T-helper 1 cell treated with Interleukin-12 subunit alpha and Interleukin-12 subunit beta and Interleukin-4 antibody, amounts not matched to agents 30 ng/mL and 1 ng/mL, for 36 hours (primary cell): ENCODE data around the gene LZTS3. TPM values are rescaled to one million over a fixed set of nuclear protein-coding genes. Genes with fewer than 3 reads are reported as not detected.
"Not testable (repeated sequence)": the region's sequence is repeated elsewhere in the genome, so short reads cannot be mapped to it uniquely, and the experiment has no call there.

Source experiments
- intact Hi-C: fragments of 100-400 bp; cut with micrococcal nuclease; formaldehyde crosslinking; loops from one replicate; pipeline ENCODE4 v1.15.1; 2024
- total RNA-seq: library from RNA; stranded (reverse); gene quantifications from 2 replicates; pipeline ENCODE4 v1.2.3, GENCODE V29; 2022

Gene LZTS3
- total RNA-seq, 1 donor from 2014 or later: 0.69 TPM

DNA sequence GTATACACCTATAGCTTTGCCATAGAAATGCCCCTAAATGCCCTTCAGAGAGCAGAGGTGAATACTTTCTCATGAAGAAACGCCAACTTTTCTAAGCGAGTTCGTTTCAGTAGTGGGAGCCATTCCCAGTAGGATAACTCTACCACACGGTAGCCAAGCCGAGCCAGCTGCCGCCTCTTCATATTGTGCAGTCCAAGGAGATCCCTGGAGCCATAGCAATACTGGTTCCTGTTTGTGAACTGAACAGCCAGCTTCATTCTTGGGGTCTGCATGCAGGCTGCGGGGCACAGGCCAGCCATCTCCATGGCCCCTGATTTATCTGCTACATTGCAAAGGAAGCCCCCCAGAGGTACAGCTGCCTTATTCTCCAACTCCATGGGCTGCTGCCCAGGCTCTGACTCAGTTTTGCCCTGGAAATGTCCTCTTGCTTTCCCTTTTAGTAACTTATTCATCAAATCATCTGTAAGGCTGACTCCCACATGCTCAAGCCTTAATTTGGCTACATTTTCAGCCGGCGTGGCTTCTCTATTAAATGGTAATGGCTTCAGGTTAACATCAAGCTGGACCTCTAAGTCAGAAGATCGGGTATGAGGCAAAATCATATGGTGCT is 26.5 kb downstream of the LZTS3 start:
- intact Hi-C loops: no loop called here

DNA sequence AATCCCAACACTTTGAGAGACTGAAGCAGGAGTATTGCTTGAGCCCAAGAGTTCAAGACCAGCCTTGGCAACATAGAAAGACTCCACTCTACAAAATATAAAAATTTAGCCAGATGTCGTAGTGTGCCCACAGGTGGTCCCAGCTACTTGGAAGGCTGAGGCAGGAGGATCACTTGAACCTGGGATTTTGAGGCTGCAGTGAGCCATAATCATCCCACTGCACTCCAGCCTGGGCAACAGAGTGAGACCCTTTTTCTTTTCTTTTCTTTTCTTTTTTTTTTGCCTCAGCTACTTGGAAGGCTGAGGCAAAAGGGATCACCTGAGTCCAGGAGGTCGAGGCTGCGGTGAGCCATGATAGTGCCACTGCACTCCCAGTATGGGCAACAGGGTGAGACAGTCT is 31.6 kb downstream of the LZTS3 start:
- intact Hi-C loops: no loop called here

DNA sequence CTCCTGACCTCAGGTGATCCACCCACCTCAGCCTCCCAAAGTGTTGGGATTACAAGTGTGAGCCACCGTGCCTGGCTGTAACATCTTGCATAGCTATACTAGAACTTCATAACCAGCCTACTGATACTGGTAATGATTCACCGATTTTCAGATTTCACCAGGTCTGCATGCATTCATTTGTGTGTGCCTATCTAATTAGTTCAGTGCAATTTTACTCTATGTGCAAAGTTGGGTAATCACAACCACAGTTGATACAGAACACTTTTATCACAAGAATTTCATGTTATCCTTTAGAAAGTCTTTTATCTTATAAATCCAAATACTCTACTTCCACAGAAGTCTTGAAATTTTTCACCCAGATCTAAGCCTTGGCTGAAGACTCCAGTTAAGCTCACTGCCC is 35.9 kb downstream of the LZTS3 start:
- intact Hi-C loops: no loop called here

DNA sequence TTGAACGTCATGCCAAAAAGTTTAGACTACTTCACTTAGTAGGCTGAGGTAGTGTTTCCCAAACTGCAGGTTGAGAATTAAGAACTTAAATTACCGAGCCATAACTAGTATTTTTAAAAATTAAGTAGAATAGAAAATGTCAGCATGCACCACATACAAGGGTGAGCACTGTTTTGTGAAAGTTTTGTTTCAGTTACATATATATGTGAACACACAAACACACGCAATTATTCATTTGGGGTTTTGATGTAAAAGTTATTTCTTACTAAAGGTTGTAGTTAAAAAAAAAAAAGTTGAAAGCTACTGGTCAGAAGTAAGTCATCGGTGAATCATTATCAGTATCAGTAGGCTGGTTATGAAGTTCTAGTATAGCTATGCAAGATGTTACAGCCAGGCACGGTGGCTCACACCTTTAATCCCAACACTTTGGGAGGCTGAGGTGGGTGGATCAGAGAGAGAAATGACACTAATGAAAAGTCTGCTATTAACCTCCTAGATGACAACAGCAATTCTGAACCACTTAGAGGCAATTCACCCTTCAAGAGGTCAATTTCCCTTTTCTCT is 37.8 kb downstream of the LZTS3 start:
- intact Hi-C loops: no loop called here

DNA sequence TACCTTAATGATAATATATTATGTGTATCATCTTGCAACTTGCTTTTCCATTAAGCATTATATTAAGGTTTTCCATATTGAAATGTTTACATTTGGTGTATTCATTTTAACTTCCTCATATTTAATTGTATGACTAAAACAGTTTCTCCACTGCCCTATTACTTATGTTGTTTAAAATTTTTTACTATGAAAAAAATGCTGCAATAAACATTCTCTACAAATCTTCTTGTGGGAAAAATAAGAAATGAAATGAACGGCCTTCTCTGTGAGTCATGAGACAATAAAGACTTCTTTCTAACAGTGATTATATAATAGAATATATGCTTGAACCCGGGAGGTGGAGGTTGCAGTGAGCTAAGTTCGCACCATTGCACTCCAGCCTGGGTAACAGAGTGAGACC is 39.2 kb downstream of the LZTS3 start:
- intact Hi-C loops: no loop called here

DNA sequence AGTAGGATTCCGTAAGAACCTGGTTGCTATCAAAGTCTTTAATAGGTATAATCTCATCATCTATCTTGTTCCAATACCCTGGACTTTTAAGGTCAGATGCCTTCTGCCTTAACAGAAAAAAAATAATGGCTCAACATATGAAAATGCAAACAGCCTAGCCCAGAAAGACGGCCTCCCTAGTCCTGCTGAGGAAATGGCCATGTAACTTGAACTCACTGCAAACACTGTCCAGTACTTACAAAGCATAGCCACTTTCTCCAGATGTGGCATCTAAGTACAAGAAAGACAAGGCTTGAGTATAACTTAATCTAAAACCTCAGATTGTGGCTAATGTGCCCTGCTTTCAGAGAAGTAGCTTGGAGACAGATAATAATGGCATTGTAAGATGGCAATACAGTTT is 40.2 kb downstream of the LZTS3 start:
- intact Hi-C loops: no loop called here

DNA sequence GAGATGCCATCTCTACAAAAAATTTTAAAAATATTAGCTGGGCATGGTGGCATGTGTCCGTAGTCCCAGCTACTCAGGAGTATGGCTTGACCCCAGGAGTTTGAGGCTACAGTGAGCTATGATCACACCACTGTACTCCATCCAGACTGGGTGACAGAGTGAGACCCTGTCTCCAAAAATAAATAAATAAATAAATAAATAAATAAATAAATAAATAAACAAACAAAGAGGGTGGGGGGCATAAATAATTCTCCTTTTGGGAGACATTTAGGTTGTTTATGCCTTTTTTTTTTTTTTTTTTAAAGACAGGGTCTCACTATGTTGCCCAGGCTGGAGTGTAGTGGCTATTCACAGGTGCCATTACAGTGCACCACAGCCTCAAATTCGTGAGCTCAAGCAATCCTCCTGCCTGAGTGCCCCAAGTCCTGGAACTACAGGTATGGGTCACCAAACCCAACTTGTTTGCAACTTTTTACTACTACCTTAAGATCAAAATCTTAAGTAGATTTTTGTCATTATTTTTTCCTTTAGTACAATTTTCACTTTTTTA is 43.2 kb downstream of the LZTS3 start:
- intact Hi-C loops: no loop called here

DNA sequence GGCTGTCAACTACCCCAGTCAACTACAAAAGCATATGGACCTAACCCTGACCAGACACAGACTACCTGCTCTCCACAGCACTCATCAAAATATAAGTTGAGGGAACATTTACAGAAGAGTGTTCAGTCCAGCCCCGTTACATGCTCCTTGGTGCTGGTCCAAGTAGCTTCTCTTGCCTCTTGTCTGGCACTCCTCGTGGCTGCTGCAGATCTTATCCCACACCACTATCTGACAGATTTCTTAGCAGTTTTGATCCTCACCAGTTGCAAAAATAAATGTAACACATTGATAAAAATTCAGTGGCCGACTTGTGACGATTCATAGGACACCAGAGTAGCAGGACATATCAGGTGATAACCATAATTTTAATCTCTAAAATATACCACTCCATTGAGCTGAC is 44.3 kb downstream of the LZTS3 start:
- intact Hi-C loops: no loop called here

DNA sequence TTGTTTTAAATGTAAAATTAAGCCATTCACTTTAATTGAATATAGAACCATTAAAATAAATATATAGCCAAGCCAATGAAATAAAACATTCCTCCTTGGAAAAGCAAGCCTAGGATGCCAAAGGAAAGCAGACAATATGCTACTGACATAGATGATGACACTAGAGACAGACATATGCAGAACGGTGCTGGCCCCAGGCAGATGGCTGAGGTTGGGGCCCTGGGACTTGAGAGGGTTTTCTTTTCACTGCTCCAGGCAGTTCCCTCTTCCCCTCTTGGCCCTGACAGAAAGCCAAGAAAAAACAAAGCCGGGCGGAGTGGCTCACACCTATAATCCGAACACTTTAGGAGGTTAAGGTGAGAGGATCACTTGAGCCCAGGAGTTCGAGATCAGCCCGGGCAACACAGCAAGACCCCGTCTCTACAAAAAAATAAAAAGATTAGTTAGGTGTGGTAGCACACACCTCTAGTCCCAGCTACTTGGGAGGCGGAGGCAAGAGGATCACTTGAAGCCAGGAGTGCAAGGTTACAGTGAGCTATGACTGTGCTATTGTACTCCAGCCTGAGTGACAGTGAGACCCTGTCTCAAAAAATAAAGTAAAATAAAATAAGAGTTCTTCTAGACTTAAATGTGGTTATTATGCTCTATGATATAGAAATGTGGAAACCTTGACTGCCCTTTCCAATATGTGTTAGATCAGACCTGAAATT is 44.9 kb downstream of the LZTS3 start:
- intact Hi-C loops: no loop called here

DNA sequence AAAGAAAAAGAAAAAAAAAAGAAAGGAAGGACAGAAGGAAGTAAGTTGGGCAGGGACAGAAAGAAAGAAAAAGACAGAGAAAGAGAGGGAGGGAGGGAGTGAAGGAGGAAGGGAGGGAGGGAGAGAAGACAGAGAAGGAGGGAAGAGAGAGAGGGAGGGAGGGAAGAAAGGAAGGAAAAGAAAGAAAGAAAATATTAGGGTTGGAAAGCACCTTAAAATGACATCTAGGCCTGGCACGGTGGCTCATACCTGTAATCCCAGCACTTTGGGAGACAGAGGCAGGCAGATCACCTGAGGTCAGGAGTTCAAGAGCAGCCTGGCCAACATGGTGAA is 46.9 kb downstream of the LZTS3 start:
- intact Hi-C loops: no loop called here

DNA sequence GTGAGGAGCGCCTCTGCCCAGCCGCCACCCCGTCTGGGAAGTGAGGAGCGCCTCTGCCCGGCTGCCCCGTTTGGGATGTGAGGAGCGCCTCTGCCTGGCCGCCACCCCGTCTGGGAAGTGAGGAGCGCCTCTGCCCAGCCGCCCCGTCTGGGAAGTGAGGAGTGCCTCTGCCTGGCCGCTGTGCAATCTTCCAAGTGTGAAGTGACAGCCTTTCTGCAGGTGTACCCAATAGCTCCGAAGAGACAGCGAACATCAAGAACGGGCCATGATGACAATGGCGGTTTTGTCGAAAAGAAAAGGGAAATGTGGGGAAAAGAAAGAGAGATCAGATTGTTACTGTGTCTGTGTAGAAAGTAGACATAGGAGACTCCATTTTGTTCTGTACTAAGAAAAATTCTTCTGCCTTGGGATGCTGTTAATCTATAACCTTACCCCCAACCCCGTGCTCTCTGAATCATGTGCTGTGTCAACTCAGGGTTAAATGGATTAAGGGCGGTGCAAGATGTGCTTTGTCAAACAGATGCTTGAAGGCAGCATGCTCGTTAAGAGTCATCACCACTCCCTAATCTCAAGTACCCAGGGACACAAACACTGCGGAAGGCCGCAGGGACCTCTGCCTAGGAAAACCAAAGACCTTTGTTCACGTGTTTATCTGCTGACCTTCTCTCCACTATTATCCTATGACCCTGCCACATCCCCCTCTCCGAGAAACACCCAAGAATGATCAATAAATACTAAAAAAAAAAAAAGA is 47.4 kb downstream of the LZTS3 start:
- intact Hi-C loops: not testable (repeated sequence)

DNA sequence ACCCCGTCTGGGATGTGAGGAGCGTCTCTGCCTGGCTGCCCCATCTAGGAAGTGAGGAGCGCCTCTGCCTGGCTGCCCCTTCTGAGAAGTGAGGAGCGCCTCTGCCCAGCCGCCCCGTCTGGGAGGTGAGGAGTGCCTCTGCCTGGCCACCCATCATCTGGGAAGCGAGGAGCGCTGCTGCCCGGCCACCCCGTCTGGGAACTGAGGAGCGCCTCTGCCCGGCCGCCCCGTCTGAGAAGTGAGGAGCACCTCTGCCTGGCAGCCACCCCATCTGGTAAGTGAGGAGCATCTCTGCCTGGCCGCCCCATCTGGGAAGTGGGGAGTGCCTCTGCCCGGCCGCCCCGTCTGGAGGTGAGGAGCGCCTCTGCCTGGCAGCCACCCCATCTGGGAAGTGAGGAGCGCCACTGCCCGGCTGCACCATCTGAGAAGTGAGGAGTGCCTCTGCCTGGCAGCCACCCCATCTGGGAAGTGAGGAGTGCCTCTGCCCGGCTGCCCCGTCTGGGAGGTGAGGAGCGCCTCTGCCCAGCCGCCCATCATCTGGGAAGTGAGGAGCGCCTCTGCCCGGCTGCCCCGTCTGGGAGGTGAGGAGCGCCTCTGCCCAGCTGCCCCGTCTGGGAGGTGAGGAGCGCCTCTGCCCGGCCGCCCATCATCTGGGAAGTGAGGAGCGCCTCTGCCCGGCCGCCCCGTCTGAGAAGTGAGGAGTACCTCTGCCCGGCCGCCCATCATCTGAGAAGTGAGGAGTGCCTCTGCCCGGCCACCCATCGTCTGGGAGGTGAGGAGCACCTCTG is 48.4 kb downstream of the LZTS3 start:
- intact Hi-C loops: not testable (repeated sequence)

DNA sequence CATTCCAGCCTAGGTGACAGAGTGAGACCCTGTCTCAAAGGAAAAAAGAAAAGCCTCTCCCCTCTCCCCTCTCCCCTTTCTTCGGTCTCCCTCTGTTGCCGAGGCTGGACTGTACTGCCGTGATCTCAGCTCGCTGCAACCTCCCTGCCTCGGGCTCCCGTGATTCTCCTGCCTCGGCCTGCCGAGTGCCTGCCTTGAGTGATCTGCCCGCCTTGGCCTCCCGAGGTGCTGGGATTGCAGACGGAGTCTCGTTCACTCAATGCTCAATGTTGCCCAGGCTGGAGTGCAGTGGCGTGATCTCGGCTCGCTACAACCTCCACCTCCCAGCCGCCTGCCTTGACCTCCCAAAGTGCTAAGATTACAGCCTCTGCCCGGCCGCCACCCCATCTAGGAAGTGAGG is 49.2 kb downstream of the LZTS3 start:
- intact Hi-C loops: not testable (repeated sequence)

DNA sequence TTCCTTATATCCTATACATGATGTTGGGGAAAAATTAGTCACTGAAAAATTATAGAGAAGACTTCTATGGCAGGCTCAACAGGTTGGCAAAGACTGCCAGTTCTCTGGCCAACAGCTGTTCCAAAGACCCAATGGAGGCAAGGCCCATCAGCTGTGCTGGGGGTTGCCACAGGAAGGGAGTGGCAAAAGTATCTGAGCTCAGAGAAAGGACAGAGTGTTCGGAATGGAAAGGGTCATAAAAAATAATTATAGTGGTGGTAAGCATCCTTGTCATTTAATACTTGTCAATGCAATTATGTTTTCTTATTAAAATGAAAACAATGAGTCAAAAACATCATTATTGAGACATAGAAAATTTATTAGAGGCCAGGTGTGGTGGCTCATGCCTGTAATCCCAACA is 49.8 kb downstream of the LZTS3 start:
- intact Hi-C loops: loop anchor here (1.0 to 2.0 kb wide), 3 partner anchors 34 to 51 kb away; partner anchors contain the start of gene LZTS3

DNA sequence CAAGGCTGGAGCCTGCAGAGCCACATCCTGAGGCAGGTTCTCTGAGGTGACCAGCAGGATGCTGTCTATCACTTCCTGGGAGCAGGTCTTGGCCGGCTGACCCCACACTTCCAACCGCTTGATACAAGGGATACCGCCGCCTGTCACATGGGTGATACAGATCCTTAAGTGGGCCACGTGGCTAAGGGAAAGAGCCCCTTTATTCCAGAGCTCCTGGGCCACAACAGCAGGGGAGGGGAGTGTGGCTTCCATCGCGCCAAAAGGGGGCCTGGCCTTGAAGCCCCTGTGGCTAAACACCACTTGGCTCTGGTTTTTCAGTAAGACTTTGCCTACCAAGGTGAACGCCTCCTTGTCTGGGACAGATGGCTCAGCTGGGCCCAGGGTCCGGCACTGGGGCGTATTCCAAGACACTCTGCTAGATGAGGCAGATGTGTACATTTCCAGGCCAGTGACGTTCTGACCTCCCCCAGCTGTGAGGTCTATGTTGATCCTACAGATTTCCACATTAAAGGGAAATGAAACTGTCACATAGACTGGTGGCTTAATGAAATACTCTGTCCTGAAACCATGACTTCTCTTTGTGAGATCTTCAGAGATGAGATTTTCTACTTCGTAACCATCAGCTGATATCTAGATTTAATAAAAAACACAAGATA is 51.3 kb downstream of the LZTS3 start:
- intact Hi-C loops: loop anchor here (2.0 kb wide), 1 partner anchor 49 kb away; no protein-coding TSS in a partner anchor

DNA sequence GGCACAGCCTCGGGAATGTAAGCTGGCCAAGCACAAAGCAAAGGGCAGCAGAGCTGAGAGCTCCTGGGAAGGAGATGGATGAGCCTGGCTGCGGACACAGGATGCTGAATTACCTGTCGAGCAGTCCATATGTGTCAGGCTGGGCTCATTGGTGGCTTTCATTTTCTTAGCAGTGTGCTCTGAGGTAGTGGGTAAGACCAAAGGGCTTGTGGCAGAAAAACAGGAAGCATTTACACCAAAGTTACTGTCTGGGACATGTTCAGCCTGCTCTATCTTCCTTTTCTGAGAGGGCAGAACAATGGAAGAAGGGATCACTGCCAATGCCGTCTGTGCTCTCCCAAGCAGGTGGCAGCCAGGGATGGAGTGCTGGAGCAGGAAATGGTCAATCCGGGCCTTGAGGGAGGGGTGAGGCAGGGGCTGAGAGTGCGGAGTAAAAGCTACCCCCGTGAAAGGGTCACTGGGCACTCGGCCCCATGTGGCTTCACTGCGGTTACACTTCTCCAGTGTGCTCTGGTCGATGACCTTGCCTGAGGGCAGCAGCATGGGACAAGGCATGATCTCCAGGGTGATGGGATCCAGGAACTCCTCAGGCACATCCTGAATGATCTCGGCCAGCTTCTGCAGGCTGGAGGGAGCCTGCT is 52.0 kb downstream of the LZTS3 start:
- intact Hi-C loops: no loop called here

DNA sequence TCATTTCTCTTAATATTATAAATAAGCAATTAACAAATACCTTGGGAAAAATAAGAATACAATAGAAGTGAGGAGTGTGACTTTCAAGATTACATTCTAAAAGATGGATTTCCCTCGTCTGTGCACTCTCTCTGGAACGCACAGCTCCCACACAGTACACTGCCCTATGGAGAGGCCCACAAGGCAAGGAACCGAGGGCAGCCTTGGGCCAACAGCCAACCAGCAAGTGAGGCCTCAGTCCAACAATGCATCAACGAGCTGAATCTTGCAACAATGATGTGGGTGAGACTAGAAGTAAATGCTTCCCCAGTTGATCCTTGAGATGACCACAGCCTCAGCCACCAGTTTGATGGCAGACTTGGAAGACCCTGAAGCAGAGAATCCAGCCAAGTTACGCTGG is 54.3 kb downstream of the LZTS3 start:
- intact Hi-C loops: loop anchor here (5.0 kb wide), 1 partner anchor 83 kb away; the partner anchor contains the start of gene DDRGK1

DNA sequence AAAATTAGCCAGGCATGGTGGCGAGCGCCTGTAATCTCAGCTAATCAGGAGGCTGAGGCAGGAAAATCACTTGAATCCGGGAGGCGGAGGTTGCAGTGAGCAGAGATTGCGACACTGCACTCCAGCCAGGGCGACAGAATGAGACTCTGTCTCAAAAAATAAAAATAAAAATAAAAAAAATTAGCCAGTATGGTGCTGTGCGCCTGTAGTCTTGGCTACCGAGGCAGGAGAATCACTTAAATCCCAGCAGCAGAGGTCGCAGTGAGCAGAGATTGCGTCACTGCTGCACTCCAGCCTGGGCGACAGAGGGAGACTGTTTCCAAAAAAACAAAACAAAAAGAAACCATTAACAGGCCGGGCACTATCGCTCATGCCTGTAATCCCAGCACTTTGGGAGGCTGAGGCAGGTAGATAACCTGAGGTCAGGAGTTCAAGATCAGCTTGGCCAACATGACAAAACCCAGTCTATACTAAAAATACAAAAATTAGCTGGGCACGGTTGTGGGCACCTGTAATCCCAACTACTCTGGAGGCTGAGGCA is 55.4 kb downstream of the LZTS3 start:
- intact Hi-C loops: loop anchor here (1.0 to 5.0 kb wide), 4 partner anchors 39 to 198 kb away; partner anchors contain the start of genes DDRGK1 and LZTS3

DNA sequence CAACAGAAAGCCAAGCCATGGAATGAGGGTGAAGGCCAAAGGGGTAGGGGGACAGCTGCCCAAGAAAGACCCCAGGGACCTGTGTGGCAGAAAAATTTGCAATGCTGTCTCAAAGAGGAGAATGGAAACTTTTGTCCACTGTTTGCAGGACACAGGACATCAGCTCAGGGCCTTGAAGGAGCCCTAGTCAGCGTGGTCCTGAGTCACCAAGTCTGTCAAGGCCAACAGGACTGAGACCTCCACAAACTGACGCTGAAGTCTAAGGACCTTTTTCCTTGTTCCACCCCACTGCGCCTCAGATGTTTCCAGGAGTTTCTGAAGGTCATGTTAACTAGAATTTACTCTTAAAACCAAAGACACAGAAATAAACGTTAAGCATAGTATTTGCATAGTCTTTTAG is 57.0 kb downstream of the LZTS3 start:
- intact Hi-C loops: loop anchor here (5.0 kb wide), 1 partner anchor 86 kb away; the partner anchor contains the start of gene DDRGK1
